Skeletal muscle tissue (tissue), 5 donors: ENCODE data around the gene NSMCE3. TPM values are rescaled to one million over a fixed set of nuclear protein-coding genes. Genes with fewer than 3 reads are reported as not detected.
"Not testable (repeated sequence)": the region's sequence is repeated elsewhere in the genome, so short reads cannot be mapped to it uniquely, and the experiment has no call there.

Experiments used
- H3K27ac ChIP-seq: one replicate; pipeline ENCODE4 v1.7.0; 2013; ENCODE audit warnings: mild to moderate bottlenecking, low read depth, low read length, inconsistent platforms
- H3K27me3 ChIP-seq, 3 donors: one replicate each; pipeline ENCODE4 v1.7.0; 2013; ENCODE audit warnings: low read length in 3 of 3; ENCODE audit not compliant: control insufficient read depth in 3 of 3, insufficient read depth in 3 of 3
- H3K36me3 ChIP-seq, 3 donors: one replicate each; pipeline ENCODE4 v1.7.0; 2013; ENCODE audit warnings: low read length in 3 of 3; ENCODE audit not compliant: control insufficient read depth in 3 of 3, insufficient read depth in 3 of 3
- H3K4me1 ChIP-seq, 3 donors: one replicate each; pipeline ENCODE4 v1.7.0; 2013; ENCODE audit warnings: low read length in 3 of 3, mild to moderate bottlenecking in 3 of 3; ENCODE audit not compliant: control insufficient read depth in 3 of 3, insufficient read depth in 3 of 3
- H3K4me3 ChIP-seq, 3 donors: one replicate each; pipeline ENCODE4 v1.7.0; 2013; ENCODE audit warnings: low read length in 3 of 3
- H3K9ac ChIP-seq, 3 donors: one replicate each; pipeline ENCODE4 v1.7.0; 2013; ENCODE audit warnings: low read length in 3 of 3, mild to moderate bottlenecking in 3 of 3, moderate library complexity in 2 of 3, low read depth in 1 of 3
- H3K9me3 ChIP-seq, 3 donors: one replicate each; pipeline ENCODE4 v1.7.0; 2013; ENCODE audit warnings: low read length in 3 of 3; ENCODE audit not compliant: control insufficient read depth in 3 of 3
- small RNA-seq: library from RNA; depleted of rRNA; stranded (forward); fragments of <200 nt; gene quantifications from one replicate; pipeline ENCODE3, GENCODE V24; 2014
- total RNA-seq: library from RNA; depleted of rRNA; stranded (reverse); fragments of >200 nt; gene quantifications from one replicate; pipeline ENCODE4 v1.2.3, GENCODE V29; 2014
- donor health status: Osteomylitis.

NSMCE3 gene
- total RNA-seq, 1 donor from 2014 or later, result 11.0 TPM

DNA sequence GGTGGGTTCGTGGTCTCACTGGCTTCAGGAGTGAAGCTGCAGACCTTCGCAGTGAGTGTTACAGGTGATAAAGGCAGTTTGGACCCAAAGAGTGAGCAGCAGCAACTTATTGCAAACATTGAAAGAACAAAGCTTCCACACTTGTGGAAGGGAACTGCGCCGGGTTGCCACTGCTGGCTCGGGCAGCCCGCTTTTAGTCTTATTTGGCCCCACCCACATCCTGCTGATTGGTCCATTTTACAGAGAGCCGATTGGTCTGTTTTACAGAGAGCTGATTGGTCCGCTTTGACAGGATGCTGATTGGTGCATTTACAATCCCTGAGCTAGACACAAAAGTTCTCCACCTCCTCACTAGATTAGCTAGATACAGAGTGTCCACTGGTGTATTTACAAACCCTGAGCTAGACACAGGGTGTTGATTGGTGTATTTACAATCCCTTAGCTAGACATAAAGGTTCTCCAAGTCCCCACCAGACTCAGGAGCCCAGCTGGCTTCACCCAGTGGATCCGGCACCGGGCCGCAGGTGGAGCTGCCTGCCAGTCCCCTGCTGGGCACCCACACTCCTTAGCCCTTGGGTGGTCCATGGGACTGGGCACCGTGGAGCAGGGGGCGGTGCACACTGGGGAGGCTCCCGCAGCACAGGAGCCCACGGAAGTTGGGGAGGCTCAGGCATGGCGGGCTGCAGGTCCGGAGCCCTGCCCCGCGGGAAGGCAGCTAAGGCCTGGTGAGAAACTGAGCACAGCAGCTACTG lies 45.2 kb downstream of the NSMCE3 start:
- not testable (repeated sequence) for H3K36me3 ChIP-seq, H3K9ac ChIP-seq, H3K9me3 ChIP-seq, H3K4me3 ChIP-seq, H3K4me1 ChIP-seq, H3K27ac ChIP-seq
- peaks cover 0 to 18% (median 14%) of the 10 kb centered on the region in 3 donors for H3K27me3 ChIP-seq

- Histone ChIP-seq H3K27ac (no peak overlapping the region), H3K4me3 (no peak overlapping the region), H3K9ac (no peak overlapping the region), H3K4me1 (no peaks in the 10 kb centered on the region), H3K27me3 (peaks cover 0 to 18% (median 14%) of the 10 kb centered on the region in 3 donors), H3K9me3 (no peaks in the 10 kb centered on the region), H3K36me3 (no peaks in the 10 kb centered on the region)
Measured at GRCh38 chr15:29223640-29224039, 46.0 kb downstream of the NSMCE3 start.

DNA sequence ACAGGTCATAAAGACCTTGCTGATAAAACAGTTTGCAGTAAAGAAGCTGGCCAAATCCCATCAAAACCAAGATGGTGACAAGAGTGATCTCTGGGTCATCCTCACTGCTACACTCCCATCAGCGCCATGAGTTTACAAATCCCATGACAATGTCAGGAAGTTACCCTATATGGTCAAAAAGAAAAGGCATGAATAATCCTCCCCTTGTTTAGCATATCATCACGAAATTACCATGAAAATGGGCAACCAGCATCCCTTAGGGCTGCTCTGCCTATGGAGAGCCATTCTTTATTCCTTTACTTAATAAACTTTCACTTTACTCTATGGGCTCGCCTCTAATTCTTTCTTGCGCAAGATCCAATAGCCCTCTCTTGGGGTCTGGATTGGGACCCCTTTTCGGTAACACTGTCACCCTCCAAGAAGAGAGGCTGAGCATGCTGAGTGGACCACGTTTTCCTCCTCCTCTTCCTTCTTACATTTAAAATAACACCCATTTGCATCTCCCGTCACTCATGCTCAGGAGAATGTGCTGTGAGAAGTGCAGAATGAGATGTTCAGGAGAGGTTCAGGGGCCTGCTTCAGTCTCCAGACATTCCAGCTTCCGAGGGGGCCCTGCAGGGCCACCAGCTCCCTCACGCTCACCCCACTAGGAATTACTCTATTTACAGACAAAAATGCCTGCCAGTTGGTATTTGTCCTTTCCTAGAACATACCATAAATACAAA lies 47.3 kb downstream of the NSMCE3 start:
- Histone ChIP-seq H3K4me1 (no peaks in the 10 kb centered on the region), H3K9ac (no peak overlapping the region), H3K27me3 (peaks cover 0 to 15% (median 12%) of the 10 kb centered on the region in 3 donors), H3K9me3 (no peaks in the 10 kb centered on the region), H3K27ac (no peak overlapping the region), H3K36me3 (no peaks in the 10 kb centered on the region), H3K4me3 (no peak overlapping the region)

DNA sequence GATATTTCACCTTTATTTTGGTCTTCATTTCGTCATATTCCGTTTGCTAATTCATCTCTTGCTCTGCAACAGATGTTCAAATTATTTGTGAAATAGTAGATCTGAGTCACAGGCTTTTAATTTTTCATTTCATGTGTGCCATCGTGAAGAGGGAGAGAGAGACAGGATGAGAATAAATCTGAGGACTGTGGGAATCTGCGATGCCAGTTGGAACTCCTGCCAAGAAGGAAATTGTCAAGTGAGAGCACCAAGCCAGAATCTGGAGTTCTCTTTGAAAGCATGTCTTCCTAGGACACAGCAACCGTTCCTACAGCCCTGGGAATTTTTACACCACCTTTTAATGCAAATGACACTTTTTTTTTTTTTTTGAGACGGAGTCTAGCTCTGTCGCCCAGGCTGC lies 48.8 kb downstream of the NSMCE3 start:
- Histone ChIP-seq H3K27me3 (peaks cover 0 to 8% (median 1%) of the 10 kb centered on the region in 3 donors), H3K9me3 (no peaks in the 10 kb centered on the region), H3K36me3 (no peaks in the 10 kb centered on the region)

DNA sequence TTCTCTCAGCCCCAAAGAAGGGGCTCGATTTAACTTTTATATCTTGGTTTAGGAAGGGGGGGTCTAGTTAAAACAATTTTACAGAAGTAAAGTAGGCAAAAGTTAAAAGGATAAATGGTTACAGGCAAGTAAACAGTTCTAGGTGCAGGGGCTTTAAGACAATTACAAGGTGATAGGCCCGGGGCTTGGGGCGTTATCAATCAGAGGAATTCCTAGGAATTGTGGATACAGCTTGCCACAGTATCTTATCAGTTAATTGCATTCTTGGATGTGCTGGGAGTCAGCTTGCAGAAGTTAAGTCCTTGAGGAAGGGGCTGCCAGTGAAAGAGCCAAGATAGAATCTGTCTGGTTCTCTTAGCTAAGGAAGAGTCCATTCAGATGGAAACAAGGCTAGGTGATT lies 52.7 kb downstream of the NSMCE3 start:
- Histone ChIP-seq H3K27me3 (no peaks in the 10 kb centered on the region), H3K27ac (no peak overlapping the region), H3K4me1 (no peaks in the 10 kb centered on the region), H3K9ac (no peak overlapping the region), H3K9me3 (no peaks in the 10 kb centered on the region), H3K4me3 (no peak overlapping the region), H3K36me3 (no peaks in the 10 kb centered on the region)

More for the DNA sequence above, 48.8 kb downstream of the NSMCE3 start:
- H3K9ac ChIP-seq, result no peak overlapping the region
- H3K4me3 ChIP-seq, result no peak overlapping the region
- no peaks in the 10 kb centered on the region for H3K4me1 ChIP-seq
- H3K27ac ChIP-seq, result no peak overlapping the region

Small RNA genes lying within 50 kb of the gene (small RNA-seq; reads per million reads assigned to genes)
- not detected for gene RF00201
